ENCODE data around the gene ZNF419.
"Not testable (repeated sequence)": the region's sequence is repeated elsewhere in the genome, so short reads cannot be mapped to it uniquely, and the experiment has no call there.

Gene ZNF419

GRCh38 chr19:57487477-57488298 lies at the start of gene ZNF419:
Gene ZNF419 (plus strand): TSS chr19:57487750. CDS start chr19:57487951, 201 bp downstream.
- DNase-seq: peak in 1 of 2 experiments; percentile 76

- DNase-seq: no peak
Observed at GRCh38 chr19:57437931-57438330, 49.6 kb upstream of the ZNF419 start.

- DNase-seq: no peak
Observed at GRCh38 chr19:57438925-57439324, 48.6 kb upstream of the ZNF419 start.

GRCh38 chr19:57441979-57442752 lies 45.4 kb upstream of the ZNF419 start:
- DNase-seq: no peak

GRCh38 chr19:57443121-57443696 lies 44.3 kb upstream of the ZNF419 start:
- no peak for DNase-seq

GRCh38 chr19:57452307-57452706 lies 35.2 kb upstream of the ZNF419 start:
- DNase-seq: no peak

- DNase-seq: no peak
Observed at GRCh38 chr19:57465680-57466381, 21.7 kb upstream of the ZNF419 start.

GRCh38 chr19:57466489-57466888 lies 21.1 kb upstream of the ZNF419 start:
- no peak for DNase-seq

GRCh38 chr19:57473646-57474045 lies 13.9 kb upstream of the ZNF419 start:
- DNase-seq: no peak

- peak; percentile 45 to 97 for DNase-seq
Observed at GRCh38 chr19:57477191-57478008, 10.2 kb upstream of the ZNF419 start, which contains the start of gene ZNF772. Gene ZNF772 (minus strand): TSS chr19:57477566. CDS start chr19:57477309, 257 bp downstream.

GRCh38 chr19:57488299-57488644 lies 722 bp downstream of the ZNF419 start:
- not testable (repeated sequence) for DNase-seq

GRCh38 chr19:57499332-57499679 lies 11.8 kb downstream of the ZNF419 start:
- not testable (repeated sequence) for DNase-seq

GRCh38 chr19:57499680-57500395 lies 12.3 kb downstream of the ZNF419 start, which contains the start of gene ZNF773:
Gene ZNF773 (plus strand): TSS chr19:57499938. CDS start chr19:57500081, 143 bp downstream.
- peak in 1 of 2 experiments; percentile 67 for DNase-seq

- DNase-seq: not testable (repeated sequence)
Observed at GRCh38 chr19:57500400-57500799, 12.8 kb downstream of the ZNF419 start.

GRCh38 chr19:57506163-57506562 lies 18.6 kb downstream of the ZNF419 start:
- DNase-seq: no peak

- DNase-seq: no peak
Observed at GRCh38 chr19:57511484-57511883, 23.9 kb downstream of the ZNF419 start.

GRCh38 chr19:57512845-57513244 lies 25.3 kb downstream of the ZNF419 start:
- no peak for DNase-seq

GRCh38 chr19:57515255-57515654 lies 27.7 kb downstream of the ZNF419 start:
- no peak for DNase-seq

GRCh38 chr19:57518021-57518420 lies 30.5 kb downstream of the ZNF419 start:
- DNase-seq: not testable (repeated sequence)

GRCh38 chr19:57527136-57527881 lies 39.8 kb downstream of the ZNF419 start, which contains the start of gene ZNF549:
Gene ZNF549 (plus strand): TSS chr19:57527356. CDS start chr19:57527574, 218 bp downstream.
- peak; percentile 36 to 86 for DNase-seq

Measured in cerebellar nuclear complex (tissue), 1 donor.